HG03442 (cell line): ENCODE data around the gene PRSS2.

ENCODE experiments used
- ATAC-seq: cut with Tn5 transposase; IDR thresholded peaks from one replicate; pipeline ENCODE4 v1.9.1; 2021; ENCODE audit warnings: mild to moderate bottlenecking, moderate library complexity; ENCODE audit not compliant: unreplicated experiment

Gene PRSS2

DNA sequence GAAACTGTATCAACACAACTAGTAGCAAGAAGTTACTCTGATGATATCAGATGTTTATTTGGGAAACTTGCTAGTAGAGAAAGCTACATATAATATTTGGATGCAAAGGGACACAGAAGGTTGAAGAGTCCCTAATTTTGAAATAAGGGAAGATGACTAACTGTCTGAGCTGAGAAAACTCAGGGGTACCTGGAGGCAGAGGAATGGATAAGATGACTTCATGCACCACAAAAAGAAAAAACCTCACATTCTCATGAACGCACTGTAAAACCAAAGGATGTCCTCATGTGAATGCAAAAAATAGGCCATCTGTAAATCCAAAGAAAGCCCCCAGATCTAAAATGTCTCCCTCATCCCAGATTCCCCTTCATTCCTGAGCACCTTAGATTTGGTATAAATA, 29.3 kb downstream of the PRSS2 start:
- ATAC-seq, result no peak

DNA sequence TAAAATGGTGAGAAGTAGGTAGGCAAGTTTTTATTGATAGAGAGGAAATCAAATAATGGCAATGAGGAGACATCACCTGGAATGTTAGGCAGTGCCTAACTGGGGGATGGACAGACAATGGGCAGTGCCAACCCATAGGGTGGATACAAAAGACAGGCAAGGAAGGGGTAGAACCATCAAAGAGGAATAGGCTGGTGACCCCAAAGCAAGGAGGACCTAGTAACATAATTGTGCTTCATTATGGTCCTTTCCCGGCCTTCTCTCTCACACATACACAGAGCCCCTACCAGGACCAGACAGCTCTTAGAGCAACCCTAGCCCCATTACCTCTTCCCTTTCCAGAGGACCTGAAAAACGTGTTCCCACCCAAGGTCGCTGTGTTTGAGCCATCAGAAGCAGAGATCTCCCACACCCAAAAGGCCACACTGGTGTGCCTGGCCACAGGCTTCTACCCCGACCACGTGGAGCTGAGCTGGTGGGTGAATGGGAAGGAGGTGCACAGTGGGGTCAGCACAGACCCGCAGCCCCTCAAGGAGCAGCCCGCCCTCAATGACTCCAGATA, 30.0 kb downstream of the PRSS2 start:
- ATAC-seq, result no peak

DNA sequence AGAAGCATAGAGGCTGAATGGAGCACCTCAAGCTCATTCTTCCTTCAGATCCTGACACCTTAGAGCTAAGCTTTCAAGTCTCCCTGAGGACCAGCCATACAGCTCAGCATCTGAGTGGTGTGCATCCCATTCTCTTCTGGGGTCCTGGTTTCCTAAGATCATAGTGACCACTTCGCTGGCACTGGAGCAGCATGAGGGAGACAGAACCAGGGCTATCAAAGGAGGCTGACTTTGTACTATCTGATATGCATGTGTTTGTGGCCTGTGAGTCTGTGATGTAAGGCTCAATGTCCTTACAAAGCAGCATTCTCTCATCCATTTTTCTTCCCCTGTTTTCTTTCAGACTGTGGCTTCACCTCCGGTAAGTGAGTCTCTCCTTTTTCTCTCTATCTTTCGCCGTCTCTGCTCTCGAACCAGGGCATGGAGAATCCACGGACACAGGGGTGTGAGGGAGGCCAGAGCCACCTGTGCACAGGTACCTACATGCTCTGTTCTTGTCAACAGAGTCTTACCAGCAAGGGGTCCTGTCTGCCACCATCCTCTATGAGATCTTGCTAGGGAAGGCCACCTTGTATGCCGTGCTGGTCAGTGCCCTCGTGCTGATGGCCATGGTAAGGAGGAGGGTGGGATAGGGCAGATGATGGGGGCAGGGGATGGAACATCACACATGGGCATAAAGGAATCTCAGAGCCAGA, 31.0 kb downstream of the PRSS2 start:
- ATAC-seq, result no peak

DNA sequence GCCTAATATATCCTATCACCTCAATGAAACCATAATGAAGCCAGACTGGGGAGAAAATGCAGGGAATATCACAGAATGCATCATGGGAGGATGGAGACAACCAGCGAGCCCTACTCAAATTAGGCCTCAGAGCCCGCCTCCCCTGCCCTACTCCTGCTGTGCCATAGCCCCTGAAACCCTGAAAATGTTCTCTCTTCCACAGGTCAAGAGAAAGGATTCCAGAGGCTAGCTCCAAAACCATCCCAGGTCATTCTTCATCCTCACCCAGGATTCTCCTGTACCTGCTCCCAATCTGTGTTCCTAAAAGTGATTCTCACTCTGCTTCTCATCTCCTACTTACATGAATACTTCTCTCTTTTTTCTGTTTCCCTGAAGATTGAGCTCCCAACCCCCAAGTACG, 31.5 kb downstream of the PRSS2 start:
- ATAC-seq, result no peak

DNA sequence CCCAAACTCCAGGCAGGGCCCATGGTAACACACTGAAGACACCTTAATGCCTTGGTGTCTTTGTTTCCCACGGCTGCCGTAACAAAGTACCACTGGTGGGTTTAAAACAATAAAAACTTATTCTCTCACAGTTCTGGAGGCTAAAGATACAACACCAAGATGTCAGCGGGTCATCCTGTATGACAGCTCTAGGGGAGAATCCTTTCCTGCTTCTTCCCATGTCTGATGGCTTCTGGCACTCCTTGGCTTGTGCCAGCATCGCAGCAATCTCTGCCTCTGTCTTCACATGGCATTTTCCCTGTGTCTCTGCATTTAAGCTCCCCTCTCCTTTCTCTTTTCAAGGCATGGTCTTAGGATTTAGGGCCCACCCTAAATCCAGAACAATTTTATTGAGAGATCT, 33.1 kb downstream of the PRSS2 start:
- no peak for ATAC-seq

DNA sequence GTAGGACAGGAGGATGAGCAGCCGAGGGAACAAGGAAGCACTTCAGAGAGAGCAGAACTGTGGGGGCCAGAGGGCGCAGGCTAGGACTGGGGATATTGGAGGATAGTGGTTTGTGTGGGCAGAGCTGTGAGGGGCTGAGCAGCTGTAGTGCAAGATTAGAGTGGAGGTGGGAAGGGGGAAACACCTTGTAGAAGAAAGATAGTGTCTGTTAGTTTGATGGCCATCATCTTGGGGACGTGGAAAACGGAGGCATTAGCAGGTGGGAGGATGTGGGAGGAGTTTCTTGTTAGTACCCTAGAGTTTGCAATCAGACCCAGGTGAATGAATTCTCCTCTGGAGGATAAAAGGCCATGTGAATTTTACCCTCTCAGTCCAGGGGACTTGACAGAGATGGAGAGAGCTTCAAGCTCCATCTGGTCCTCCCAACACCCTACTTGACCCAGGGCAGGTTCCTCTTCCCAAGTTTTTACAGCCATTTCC, 34.0 kb downstream of the PRSS2 start:
- peak; percentile 15 for ATAC-seq

DNA sequence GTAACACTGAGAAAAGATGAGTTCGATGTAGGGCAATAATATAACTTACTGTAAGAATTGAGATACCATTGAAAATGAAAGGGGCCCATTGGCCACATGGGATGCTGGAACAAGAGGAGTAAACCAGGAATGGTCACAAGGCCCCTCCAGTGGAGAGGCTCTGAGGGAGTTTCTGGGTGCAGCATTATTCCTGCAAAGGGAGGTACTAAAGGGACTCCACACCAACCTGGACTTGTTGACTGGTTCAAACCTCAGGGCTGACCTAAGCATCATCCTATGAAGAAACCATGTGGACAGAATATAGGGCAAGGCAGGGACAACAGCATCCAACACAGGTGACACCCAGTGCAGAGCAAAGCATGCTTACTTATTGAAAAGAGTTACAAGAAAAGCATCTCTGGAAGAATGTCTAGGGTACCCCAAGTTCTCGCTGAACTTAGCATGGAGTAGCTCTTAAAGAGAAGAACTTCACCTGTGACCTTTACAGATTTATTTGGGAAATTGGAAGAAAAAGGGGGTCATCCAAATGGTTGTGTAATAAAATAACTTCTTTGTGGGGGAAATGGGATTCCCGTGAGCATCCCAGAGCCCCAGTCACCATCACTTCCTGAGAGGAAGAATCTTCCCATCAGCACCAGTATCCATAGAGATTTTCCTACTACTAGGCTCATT, 34.7 kb downstream of the PRSS2 start:
- no peak for ATAC-seq

DNA sequence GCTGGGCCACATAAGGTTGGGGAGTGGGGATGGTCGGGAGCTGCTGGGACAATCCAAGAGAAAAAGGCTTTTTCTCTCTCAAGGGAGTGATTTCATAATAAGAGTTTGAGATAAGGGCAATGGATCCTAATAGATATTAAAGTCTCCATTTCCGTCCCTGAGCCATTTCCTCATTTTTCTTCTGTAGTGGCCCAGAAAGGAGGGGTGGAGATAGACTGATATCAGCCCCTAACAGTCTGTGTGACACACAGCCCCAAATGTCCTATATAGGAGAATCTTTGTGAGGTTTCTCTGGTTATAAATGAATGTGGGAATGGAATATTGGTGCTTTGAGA, 35.2 kb downstream of the PRSS2 start:
- ATAC-seq, result no peak

DNA sequence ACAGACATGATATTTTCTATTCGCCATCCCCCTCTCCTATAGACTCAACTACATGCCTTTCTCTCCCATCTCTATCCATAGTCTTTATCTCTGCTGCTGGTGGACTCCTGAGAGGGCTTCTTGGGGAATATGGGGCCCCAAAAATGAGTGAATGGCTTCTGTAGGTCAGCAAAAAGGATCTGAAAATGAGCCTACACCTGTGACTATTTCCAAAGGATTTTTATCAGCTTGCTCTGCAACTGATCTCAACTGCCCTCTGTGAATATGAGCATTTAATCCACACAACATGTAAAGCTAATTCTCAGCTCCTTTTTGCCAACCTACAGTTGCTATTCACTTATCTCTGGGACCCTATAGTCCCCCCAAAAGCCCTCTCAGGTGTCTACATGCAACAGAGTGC, 36.2 kb downstream of the PRSS2 start:
- no peak for ATAC-seq

DNA sequence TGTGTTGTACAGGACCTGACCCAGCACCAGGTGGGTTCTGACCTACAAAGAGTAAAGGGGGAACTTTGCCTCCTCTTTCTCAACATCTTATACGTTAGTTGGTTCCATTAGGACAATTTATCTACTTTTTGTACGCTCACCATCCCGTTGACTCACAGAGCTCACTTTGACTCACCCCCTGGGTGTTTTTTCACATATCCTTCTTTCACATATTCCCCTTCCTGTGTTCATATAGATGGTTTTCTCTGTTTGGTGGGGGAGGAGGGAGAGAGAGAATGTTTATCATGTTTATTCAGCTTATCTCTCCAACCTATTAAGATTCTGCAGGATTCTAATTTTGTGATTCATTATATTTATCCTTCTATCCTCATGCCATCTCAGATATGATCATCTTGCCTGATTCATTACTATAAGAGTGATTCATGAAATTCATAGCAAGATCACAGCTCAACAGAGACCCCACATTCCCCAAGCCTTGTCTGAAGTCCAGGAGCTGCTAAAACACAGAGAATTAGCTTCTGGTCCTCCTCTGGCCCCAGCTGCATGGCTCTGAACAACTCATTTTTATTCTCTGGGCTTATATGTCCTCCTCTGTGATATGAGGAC, 37.2 kb downstream of the PRSS2 start:
- peak; percentile 10 for ATAC-seq

DNA sequence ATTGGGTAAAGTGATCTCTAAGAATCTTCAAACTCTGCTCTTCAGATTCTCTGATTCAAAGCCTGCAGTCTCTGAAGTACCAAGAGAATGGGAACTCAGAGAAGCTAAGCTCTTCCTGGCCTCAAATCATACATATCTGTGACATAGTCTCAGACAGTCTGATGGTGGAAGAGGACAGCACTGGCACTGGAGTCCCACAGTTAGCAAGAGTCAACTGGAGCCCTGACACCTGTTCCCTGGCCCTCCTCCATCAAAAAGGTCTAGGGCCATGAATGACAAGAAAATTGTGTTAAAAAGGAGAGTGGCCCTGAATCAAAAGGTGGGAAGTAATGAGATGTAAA, 37.7 kb downstream of the PRSS2 start:
- peak; percentile 14 for ATAC-seq

DNA sequence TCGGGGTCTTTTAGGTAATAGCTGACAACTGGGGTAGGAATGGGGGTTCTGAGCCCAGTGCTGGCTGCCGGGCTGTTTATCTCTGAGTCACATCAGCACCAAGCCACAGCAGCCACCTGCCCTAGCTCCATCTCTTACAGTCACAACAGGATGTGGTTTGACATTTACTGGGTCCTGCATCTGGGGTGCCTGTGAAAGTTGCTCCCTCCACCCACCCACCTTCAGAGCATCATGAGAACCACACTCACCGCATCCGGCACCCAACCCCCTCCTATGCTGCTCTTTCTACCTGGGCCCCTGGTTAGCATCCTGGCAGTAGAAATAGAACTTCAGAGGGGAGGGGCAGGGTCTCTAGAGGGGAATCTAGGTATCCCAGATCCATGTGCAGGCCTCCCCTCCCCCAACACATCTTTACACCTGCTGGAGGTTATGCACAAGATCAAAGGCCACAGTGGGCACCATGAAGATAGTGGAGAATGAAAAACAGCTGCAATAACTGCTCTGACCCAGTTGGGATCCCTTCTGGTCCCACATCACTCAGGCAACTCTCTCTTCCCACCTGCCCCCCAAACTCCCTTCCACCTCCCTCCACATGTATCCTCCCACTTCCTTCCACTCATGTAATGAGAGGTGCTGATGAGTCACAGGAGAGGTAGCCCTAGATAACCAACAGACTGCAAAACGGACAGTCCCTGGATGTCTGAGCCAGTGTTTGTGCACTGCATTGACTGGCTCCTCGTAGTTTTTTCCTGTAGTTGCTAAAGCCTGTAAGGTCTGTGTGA, 38.2 kb downstream of the PRSS2 start:
- peak; percentile 83 for ATAC-seq

DNA sequence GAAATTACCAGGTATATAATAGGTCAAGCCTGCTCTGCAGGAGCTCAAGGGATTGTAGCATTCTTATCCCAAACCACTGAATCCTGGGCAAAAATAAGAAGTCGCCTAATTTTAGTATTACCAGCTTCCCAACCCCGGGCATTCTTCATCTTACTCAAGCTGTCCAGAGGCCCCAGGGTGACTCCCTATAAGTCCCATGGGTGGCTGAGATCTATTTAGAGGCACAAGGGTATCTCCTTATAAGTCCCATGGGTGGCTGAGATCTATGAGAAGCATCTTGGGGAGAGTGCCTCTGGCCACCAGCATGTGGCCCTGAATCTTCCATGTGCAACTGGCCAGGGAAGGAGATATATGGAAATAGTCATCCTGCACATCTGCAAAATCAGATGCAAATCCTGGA, 38.9 kb downstream of the PRSS2 start:
- ATAC-seq, result no peak

DNA sequence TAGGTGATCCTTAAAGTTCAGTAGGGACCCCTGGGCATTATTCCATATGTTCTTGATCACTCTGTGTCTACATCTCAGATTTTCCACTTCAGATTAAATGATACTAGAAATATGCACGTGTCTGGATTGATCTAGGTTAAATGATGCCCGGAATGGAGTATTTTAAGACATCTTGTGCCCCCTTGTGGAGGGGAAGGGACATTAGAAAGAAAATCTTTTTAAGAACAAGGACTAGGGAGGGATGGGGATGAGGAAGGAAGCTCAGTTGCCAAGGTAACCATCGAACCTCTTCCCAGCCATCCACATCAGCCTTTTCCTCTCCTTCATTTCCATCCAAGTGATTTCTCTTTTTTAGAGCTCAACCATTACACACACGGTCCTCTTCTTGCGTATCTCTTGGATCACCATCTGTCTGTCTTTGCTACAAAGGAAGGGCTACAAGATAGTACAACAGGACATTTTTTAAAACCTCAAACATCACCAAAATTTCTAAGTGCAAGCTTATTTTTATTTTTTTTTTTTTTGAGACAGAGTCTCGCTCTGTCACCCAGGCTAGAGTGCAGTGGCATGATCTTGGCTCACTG, 40.5 kb downstream of the PRSS2 start:
- ATAC-seq, result no peak

DNA sequence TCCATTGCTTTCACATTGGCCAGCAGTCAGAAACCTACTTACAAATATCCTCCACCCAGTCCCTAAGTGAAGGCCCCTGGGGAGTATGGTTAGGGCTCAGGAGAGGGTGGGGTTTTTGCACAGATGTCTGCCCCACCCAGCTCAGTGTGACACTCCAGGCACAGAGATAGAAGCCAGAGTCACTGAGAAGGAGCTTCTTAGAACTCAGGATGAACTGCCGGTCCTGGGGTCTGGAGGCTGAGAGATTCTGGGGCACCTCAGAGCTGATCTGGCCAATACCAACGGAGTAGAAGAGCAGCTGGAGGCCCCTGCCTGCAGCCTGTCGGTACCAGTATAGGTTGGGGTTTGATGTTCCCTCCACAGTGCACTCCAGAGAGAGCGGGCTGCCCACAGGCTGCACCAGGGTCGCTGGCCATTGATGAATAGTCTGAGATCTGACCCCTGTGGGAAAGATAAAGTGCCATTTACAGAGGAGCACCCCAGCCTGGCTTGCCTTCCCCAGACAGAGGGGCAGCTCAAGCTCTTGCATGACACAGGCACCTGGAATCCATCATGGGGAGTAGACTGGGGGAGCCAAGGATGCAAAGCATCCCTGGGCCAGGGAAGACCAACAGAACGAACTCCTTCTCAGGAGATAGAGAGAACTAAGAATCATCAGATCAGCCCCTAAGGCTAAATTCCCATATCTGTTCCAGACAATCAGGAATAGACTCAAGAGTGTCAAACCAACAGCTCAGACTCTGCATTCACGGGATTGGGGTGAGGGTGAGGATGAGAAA, 41.9 kb downstream of the PRSS2 start:
- peak; percentile 7 for ATAC-seq

DNA sequence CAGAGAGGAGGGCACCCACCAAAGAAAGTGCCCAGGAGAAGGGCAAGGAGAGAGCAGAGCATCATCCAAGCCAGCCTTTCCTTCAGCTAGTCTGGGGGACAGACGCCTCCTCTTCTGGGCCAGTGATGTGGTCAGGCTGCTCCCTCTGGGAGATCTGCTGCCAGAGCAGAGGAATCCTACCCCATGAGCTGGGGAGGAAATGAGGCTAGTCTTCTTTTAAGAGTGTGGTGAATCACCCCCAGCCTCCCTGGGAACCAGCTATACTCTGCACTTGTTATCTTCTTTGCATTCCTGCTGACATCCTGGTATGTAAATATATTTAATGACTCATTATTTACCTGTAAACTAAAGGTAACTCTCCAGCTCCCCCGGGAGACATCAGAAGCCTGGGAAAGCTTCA, 42.5 kb downstream of the PRSS2 start:
- no peak for ATAC-seq

DNA sequence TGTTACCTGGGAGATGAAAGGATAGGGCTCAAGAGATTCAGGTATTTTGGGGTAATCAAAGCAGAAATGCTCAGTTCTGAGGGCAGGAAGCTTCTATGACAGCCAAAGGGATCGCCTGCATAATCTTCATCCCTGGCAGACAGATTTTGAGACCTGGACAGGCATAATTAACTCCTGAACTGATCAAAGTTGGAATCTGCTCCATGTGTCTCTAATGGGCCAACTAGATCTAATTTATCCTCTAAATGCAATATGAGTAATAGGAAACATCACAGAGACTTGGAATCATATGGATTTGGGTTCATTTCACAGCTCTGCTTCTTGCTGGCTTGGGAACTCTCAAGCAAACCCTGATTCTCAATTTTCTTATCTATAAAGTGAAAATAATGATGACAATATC, 42.9 kb downstream of the PRSS2 start:
- ATAC-seq, result no peak

DNA sequence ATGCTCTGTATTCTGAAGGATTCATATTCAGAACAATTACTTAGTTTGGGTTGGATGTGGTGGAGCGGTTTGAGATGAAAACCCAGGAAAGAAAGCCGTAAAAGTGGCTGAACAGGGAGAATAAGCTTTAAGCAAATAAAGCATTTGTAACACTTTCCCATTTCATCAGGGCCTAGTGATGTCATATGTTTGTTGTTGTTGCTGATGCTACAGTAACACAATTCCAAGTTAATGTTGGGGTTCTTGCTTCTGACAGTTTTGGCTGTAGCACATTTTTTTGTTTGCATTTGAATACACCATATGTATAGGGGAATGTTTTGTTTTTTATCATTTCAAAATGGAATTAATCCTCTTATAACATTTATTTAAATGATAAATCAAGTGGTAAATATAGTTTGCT, 43.7 kb downstream of the PRSS2 start:
- no peak for ATAC-seq

DNA sequence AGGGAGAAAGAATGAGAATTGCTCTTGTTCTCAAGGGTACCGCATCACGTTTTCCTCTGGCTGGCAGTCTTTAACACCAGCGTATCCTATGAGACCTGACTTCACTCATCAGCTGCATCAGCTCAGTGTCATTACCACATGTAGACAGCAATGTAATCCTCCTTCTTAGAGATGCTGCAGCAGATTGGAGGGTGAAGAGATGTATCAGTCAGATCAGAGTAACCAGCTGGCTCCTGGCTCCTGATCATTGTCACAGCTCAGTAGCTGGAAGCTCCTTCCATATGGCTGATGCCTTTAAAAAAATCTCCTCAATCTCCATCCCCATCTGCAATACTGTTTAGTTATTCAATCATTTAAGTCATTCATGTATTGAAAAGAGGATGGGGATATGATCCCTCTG, 44.4 kb downstream of the PRSS2 start:
- no peak for ATAC-seq

DNA sequence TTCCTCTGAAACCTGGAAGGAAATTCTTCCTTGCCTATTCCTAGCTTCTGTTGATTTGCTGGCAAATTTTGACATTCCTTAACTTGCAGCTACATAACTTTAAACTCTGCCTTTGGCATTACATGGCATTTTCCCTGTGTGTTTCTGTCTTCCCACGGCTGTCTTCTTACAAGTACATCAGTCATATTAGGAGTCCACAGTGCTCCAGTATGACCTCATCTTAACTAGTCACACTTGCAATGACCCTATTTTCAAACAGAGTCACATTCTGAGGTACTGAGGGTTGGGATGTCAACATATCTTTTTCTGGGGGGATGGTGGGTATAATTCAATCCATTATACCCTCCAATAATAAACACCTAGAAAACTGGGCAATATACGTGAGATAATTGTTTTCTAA, 46.7 kb downstream of the PRSS2 start:
- ATAC-seq, result no peak
